Right atrium auricular region (tissue), 2 donors: ENCODE results near the gene SOWAHC. TPM values are rescaled to one million over a fixed set of nuclear protein-coding genes. Genes with fewer than 3 reads are reported as not detected.

Source experiments
- DNase-seq: peaks from one replicate; pipeline ENCODE4 v3.0.0-alpha.2; 2019; ENCODE audit warnings: low spot score
- H3K27ac ChIP-seq, 2 donors: fragments of 200-600 bp; sonication (generic); 1 replicate in 1 of 2; 2 replicates in 1 of 2; pipeline ENCODE4 v1.5.1; 2016 to 2019
- H3K27me3 ChIP-seq, 2 donors: fragments of 200-600 bp; sonication (generic); one replicate each; pipeline versions ENCODE4 v1.5.1 to v1.6.0; 2017 to 2019
- H3K36me3 ChIP-seq: fragments of 200-600 bp; sonication (generic); one replicate; pipeline ENCODE4 v1.5.1; 2016
- H3K4me1 ChIP-seq, 2 donors: fragments of 200-600 bp; sonication (generic); one replicate each; pipeline versions ENCODE4 v1.5.1 to v1.6.0; 2017 to 2019
- H3K4me3 ChIP-seq, 2 donors: fragments of 200-600 bp; sonication (generic); 1 replicate in 1 of 2; 2 replicates in 1 of 2; pipeline ENCODE4 v1.5.1; 2017 to 2019; ENCODE audit warnings: mild to moderate bottlenecking in 1 of 2, moderate library complexity in 1 of 2
- H3K9me3 ChIP-seq, 2 donors: fragments of 200-600 bp; sonication (generic); one replicate each; pipeline ENCODE4 v1.5.1; 2019
- CTCF ChIP-seq, 2 donors: fragments of 200-600 bp; sonication (generic); IDR thresholded peaks; one replicate each; pipeline ENCODE4 v1.5.1; 2019; ENCODE audit warnings: antibody characterized with exemption in 2 of 2
- total RNA-seq, 2 donors: library from RNA; depleted of rRNA; stranded (reverse); fragments of >200 nt; gene quantifications; one replicate each; pipeline ENCODE4 v1.1.0, GENCODE V29; 2016

Gene SOWAHC
- total RNA-seq, 2 donors from 2014 or later, result 3.0 to 5.3 TPM

GRCh38 chr2:109647636-109648035 lies 33.5 kb downstream of the SOWAHC start:
- H3K36me3 ChIP-seq, result no peaks in the 10 kb centered on the region
- no peak overlapping the region for H3K4me3 ChIP-seq

DNA sequence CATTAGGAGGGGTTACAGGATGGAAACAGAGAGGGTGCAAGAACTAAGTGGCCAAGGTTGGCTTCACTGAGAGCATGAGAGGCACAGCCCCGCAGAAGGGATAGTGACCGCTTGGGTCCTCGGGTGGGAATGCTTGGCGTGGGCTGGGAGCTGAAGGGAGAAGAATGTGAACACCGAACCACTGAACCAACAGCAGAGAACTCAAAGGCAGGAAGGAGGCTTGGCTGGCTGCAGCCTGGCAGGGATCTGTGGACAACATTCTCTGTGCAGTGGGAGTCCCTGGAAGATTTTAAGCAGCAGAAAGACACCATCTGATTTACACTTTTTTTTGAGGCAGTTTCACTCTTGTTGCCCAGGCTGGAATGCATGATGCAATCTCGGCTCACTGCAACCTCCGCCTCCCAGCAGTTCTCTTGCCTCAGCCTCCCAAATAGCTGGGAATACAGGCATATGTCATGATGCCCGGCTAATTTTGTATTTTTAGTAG lies 33.9 kb downstream of the SOWAHC start:
- H3K27ac ChIP-seq, result no peak overlapping the region
- no peaks in the 10 kb centered on the region for H3K36me3 ChIP-seq
- H3K9me3 ChIP-seq, result no peaks in the 10 kb centered on the region
- no peak overlapping the region for H3K4me3 ChIP-seq
- no peak for TF ChIP-seq CTCF (IDR thresholded peaks at IDR 0.05)
- peaks cover 0 to 7% of the 10 kb centered on the region in 2 donors for H3K4me1 ChIP-seq
- DNase-seq, result no peak
- H3K27me3 ChIP-seq, result no peaks in the 10 kb centered on the region

More at GRCh38 chr2:109647636-109648035, 33.5 kb downstream of the SOWAHC start:
- no peak for TF ChIP-seq CTCF (IDR thresholded peaks at IDR 0.05)
- no peaks in the 10 kb centered on the region for H3K9me3 ChIP-seq
- H3K27me3 ChIP-seq, result no peaks in the 10 kb centered on the region
- DNase-seq, result no peak
- peaks cover 0 to 7% of the 10 kb centered on the region in 2 donors for H3K4me1 ChIP-seq
- no peak overlapping the region for H3K27ac ChIP-seq

- Histone ChIP-seq H3K9me3 (no peaks in the 10 kb centered on the region), H3K36me3 (no peaks in the 10 kb centered on the region), H3K27me3 (no peaks in the 10 kb centered on the region), H3K27ac (no peak overlapping the region), H3K4me1 (no peaks in the 10 kb centered on the region), H3K4me3 (no peak overlapping the region)
- no peak for TF ChIP-seq CTCF (IDR thresholded peaks at IDR 0.05)
- DNase-seq, result no peak
Observed at GRCh38 chr2:109649736-109650695, 35.9 kb downstream of the SOWAHC start.

DNA sequence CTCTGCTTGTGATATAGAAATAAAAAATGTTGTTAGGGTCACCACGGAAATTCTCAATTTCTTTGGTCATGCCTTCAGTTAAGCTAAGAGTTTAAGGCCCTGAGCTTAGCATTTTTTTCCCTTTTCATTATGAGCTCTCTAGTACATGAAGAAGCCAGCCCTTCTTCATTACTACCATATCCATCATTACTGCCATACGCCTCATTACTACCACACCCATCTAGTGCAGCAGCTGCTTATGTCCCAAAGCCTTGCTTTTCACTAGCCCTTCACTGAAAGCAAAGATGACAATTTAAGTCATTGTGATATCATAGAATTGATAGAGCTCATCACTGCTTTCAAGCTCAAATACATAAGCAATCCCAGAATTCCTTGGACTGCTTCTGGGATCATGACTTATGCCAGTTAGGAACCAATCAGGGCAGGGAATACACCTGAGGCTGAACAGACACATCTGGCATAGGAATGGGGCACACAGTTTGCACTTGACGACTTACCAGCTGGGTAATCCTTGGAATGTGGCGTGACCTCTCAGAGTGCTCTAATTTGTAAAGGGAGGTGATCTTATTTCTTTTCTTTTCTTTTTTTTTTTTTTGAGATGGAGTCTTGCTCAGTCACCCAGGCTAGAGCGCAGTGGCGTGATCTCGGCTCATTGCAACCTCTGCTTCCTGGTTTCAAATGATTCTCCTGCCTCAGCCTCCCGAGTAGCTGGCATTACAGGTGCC lies 40.3 kb downstream of the SOWAHC start:
- H3K4me1 ChIP-seq, result no peaks in the 10 kb centered on the region
- TF ChIP-seq CTCF (IDR thresholded peaks at IDR 0.05), result no peak
- H3K27ac ChIP-seq, result no peak overlapping the region
- no peaks in the 10 kb centered on the region for H3K36me3 ChIP-seq
- DNase-seq, result no peak
- H3K27me3 ChIP-seq, result no peaks in the 10 kb centered on the region
- H3K4me3 ChIP-seq, result no peak overlapping the region
- no peaks in the 10 kb centered on the region for H3K9me3 ChIP-seq

DNA sequence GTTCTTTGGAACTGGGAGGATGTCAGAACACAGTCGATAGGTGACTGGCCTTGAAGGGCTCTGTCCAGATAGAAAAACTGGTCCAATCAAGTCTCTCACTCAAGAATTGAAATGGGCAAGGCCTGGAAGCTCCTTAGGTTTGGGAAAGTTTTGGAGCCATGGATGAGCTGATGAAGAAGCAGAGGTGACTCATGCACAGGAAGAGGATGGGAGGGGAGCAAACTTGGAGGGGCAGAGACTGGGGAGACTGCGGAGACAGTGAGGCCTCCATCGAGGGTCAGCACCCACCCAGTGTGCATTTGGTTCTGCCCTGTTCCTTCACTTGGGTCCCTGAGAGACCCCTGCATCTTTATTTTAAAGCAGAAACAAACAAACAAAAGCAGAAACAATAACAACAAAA lies 41.1 kb downstream of the SOWAHC start:
- Histone ChIP-seq H3K36me3 (no peaks in the 10 kb centered on the region), H3K9me3 (no peaks in the 10 kb centered on the region), H3K27ac (no peak overlapping the region), H3K27me3 (no peaks in the 10 kb centered on the region), H3K4me3 (no peak overlapping the region), H3K4me1 (no peaks in the 10 kb centered on the region)
- no peak for TF ChIP-seq CTCF (IDR thresholded peaks at IDR 0.05)
- DNase-seq, result no peak
